Measurements from ENCODE around the gene PLCL2.

Gene PLCL2

DNA sequence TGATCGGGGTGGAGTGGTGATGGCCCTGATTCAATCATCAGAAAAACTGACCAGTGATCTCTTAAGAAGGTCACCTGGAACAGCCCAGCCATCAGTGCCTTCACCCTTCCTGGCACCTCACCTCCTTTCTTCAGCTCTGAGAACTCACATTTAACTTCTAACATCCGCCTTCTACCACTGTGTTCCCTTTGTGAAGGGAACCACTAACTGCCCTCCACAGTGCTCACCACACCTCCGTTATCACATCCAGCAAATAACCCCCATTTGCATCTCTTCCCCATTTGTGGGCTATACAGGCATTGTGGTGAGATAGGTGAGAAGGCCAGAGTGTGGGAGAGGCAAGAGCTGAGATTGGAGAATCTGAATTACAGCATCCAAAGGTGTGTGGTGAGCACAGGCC, 107.4 kb downstream of the PLCL2 start:
- Histone ChIP-seq H3K27ac (ENCODE audit: low read depth, low read length) (no peak overlapping the region), H3K4me2 (ENCODE audit: low read depth, low read length, poor library complexity, severe bottlenecking) (no peak overlapping the region)

GRCh38 chr3:16993227-16993626, 108.5 kb downstream of the PLCL2 start:
- Histone ChIP-seq H3K9me3 (ENCODE audit: insufficient read depth, low read length) (no peaks in the 10 kb centered on the region), H4K20me1 (ENCODE audit: low read depth, low read length) (peaks cover 9% of the 10 kb centered on the region), H3F3A (ENCODE audit: insufficient read depth) (no peaks in the 10 kb centered on the region), H3K9ac (ENCODE audit: low read length) (no peak overlapping the region), H3K9me2 (replicated peaks; ENCODE audit: insufficient read depth, low read length) (no peaks in the 10 kb centered on the region), H2AFZ (ENCODE audit: low read depth, low read length, severe bottlenecking) (no peak overlapping the region), H3K27me3 (ENCODE audit: low read length) (no peaks in the 10 kb centered on the region), H3K27ac (ENCODE audit: low read depth, low read length) (no peak overlapping the region), H3K36me3 (ENCODE audit: low read length) (no peaks in the 10 kb centered on the region), H3K4me3 (ENCODE audit: insufficient read depth, low read length, poor library complexity, severe bottlenecking) (no peak overlapping the region), H3K79me2 (ENCODE audit: insufficient read depth, low read length) (no peaks in the 10 kb centered on the region), H3K4me2 (ENCODE audit: low read depth, low read length, poor library complexity, severe bottlenecking) (no peak overlapping the region)
- TF ChIP-seq CTCF (IDR thresholded peaks at IDR 0.05; ENCODE audit: insufficient read depth, low read length, poor library complexity, severe bottlenecking) (no peak), EZH2phosphoT487 (conservative IDR thresholded peaks at IDR 0.05; ENCODE audit: low read length) (no peak)

More for the DNA sequence above, 107.4 kb downstream of the PLCL2 start:
- TF ChIP-seq CTCF (IDR thresholded peaks at IDR 0.05; ENCODE audit: insufficient read depth, low read length, poor library complexity, severe bottlenecking) (no peak), EZH2phosphoT487 (conservative IDR thresholded peaks at IDR 0.05; ENCODE audit: low read length) (no peak)
- H3F3A ChIP-seq (ENCODE audit: insufficient read depth), result no peaks in the 10 kb centered on the region
- H3K9me2 ChIP-seq (replicated peaks; ENCODE audit: insufficient read depth, low read length), result no peaks in the 10 kb centered on the region
- no peaks in the 10 kb centered on the region for H3K9me3 ChIP-seq (ENCODE audit: insufficient read depth, low read length)
- H3K27me3 ChIP-seq (ENCODE audit: low read length), result no peaks in the 10 kb centered on the region
- H3K4me3 ChIP-seq (ENCODE audit: insufficient read depth, low read length, poor library complexity, severe bottlenecking), result no peak overlapping the region
- no peak overlapping the region for H3K9ac ChIP-seq (ENCODE audit: low read length)
- peaks cover 9% of the 10 kb centered on the region for H4K20me1 ChIP-seq (ENCODE audit: low read depth, low read length)
- no peaks in the 10 kb centered on the region for H3K36me3 ChIP-seq (ENCODE audit: low read length)
- no peaks in the 10 kb centered on the region for H3K79me2 ChIP-seq (ENCODE audit: insufficient read depth, low read length)
- H2AFZ ChIP-seq (ENCODE audit: low read depth, low read length, severe bottlenecking), result no peak overlapping the region

DNA sequence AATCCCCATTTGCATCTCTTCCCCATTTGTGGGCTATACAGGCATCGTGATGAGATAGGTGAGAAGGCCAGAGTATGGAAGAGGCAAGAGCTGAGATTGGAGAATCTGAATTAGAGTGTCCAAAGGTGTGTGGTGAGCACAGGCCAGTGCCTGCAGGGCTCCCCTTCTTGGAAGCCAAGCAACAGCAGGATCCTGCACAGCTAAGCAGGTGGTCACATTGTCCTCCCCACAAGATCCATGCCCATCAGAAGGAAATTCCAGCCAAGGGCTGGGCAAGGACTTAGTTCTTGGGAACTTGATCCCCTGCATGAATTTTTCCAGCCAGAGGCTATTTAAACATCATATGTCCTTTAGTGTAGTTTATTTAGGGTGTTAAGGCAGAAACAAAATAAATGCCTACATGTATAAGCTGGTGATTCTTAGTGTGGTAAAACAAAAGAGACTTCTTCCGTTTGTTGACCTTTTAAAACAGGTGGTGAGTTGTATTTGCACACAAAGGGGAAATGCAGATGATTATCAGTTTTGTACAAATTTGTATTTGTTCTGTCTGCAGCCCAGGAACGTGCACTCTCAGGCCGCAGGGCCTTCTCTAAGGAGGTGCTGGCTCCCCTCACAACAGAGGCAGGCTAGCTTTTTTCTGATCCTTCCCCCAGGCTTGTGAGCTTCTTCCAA, 110.2 kb downstream of the PLCL2 start:
- Histone ChIP-seq H4K20me1 (ENCODE audit: low read depth, low read length) (peaks cover 10% of the 10 kb centered on the region), H3K27ac (ENCODE audit: low read depth, low read length) (no peak overlapping the region), H3K36me3 (ENCODE audit: low read length) (no peaks in the 10 kb centered on the region), H3K4me2 (ENCODE audit: low read depth, low read length, poor library complexity, severe bottlenecking) (no peak overlapping the region), H3K27me3 (ENCODE audit: low read length) (no peaks in the 10 kb centered on the region), H3K9me2 (replicated peaks; ENCODE audit: insufficient read depth, low read length) (no peaks in the 10 kb centered on the region), H2AFZ (ENCODE audit: low read depth, low read length, severe bottlenecking) (no peak overlapping the region), H3K79me2 (ENCODE audit: insufficient read depth, low read length) (no peaks in the 10 kb centered on the region), H3F3A (ENCODE audit: insufficient read depth) (no peaks in the 10 kb centered on the region), H3K9ac (ENCODE audit: low read length) (no peak overlapping the region), H3K9me3 (ENCODE audit: insufficient read depth, low read length) (no peaks in the 10 kb centered on the region), H3K4me3 (ENCODE audit: insufficient read depth, low read length, poor library complexity, severe bottlenecking) (no peak overlapping the region)
- TF ChIP-seq EZH2phosphoT487 (conservative IDR thresholded peaks at IDR 0.05; ENCODE audit: low read length), result no peak
- no peak for TF ChIP-seq CTCF (IDR thresholded peaks at IDR 0.05; ENCODE audit: insufficient read depth, low read length, poor library complexity, severe bottlenecking)

All from SU-DHL-6 (cell line).